ENCODE data around the gene VPS13D. TPM values are rescaled to one million over a fixed set of nuclear protein-coding genes. Genes with fewer than 3 reads are reported as not detected.

The VPS13D gene
- total and polyA plus RNA-seq, 10 of the 15 experiments (the other 5 are each of a cell fraction or from before 2014, with no cell fraction given): 1.4 to 16.9 (median 8.5) TPM

DNA sequence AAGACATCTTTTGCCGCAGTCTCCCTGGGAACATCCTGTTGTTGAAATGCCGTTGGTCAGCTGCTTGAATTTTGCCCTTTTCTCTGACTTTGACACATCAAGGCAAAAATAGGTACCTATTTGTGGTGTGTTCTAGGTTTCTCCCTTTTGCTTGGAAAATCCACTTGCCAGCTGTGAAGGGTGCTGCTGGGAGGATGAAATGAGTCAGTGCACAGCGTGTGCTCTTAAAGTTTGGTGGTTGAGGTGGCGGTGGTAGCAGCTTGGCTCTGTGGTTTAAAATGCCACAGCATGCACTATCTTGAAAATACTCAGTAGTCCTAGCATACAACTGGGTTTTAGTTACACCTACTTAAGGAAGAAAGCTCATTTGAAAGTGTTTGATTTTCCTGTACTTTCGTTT, 204.3 kb downstream of the VPS13D start (continued):
- TF ChIP-seq ZNF384 (IDR thresholded peaks at IDR 0.05; ENCODE audit: borderline replicate concordance, low read depth, low read length): no peak
- no peak for TF ChIP-seq SMARCA5 (IDR thresholded peaks at IDR 0.05)
- TF ChIP-seq, protein P1, sequence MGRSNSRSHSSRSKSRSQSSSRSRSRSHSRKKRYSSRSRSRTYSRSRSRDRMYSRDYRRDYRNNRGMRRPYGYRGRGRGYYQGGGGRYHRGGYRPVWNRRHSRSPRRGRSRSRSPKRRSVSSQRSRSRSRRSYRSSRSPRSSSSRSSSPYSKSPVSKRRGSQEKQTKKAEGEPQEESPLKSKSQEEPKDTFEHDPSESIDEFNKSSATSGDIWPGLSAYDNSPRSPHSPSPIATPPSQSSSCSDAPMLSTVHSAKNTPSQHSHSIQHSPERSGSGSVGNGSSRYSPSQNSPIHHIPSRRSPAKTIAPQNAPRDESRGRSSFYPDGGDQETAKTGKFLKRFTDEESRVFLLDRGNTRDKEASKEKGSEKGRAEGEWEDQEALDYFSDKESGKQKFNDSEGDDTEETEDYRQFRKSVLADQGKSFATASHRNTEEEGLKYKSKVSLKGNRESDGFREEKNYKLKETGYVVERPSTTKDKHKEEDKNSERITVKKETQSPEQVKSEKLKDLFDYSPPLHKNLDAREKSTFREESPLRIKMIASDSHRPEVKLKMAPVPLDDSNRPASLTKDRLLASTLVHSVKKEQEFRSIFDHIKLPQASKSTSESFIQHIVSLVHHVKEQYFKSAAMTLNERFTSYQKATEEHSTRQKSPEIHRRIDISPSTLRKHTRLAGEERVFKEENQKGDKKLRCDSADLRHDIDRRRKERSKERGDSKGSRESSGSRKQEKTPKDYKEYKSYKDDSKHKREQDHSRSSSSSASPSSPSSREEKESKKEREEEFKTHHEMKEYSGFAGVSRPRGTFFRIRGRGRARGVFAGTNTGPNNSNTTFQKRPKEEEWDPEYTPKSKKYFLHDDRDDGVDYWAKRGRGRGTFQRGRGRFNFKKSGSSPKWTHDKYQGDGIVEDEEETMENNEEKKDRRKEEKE (IDR thresholded peaks at IDR 0.05): no peak
- no peak for TF ChIP-seq NR2C2 (IDR thresholded peaks at IDR 0.05; ENCODE audit: borderline replicate concordance, control insufficient read depth, insufficient read length, low read depth)
- TF ChIP-seq RFX5 (IDR thresholded peaks at IDR 0.05; ENCODE audit: low read depth, low read length): no peak
- peak; percentile 85 for TF ChIP-seq IRF4 (IDR thresholded peaks at IDR 0.05; ENCODE audit: low read depth, low read length)
- TF ChIP-seq BHLHE40 (IDR thresholded peaks at IDR 0.05; ENCODE audit: borderline replicate concordance in 1 of 2, low read depth in 2 of 2, low read length in 1 of 2): peak; percentile 71 to 78; a peak in 3 of 4 replicates
- TF ChIP-seq ESRRA (IDR thresholded peaks at IDR 0.05; ENCODE audit: low read length): no peak
- no peak for TF ChIP-seq POLR2AphosphoS2 (IDR thresholded peaks at IDR 0.05; ENCODE audit: low read depth, low read length)
- TF ChIP-seq KLF5 (IDR thresholded peaks at IDR 0.05; ENCODE audit: partially characterized antibody): no peak
- TF ChIP-seq, protein P2, sequence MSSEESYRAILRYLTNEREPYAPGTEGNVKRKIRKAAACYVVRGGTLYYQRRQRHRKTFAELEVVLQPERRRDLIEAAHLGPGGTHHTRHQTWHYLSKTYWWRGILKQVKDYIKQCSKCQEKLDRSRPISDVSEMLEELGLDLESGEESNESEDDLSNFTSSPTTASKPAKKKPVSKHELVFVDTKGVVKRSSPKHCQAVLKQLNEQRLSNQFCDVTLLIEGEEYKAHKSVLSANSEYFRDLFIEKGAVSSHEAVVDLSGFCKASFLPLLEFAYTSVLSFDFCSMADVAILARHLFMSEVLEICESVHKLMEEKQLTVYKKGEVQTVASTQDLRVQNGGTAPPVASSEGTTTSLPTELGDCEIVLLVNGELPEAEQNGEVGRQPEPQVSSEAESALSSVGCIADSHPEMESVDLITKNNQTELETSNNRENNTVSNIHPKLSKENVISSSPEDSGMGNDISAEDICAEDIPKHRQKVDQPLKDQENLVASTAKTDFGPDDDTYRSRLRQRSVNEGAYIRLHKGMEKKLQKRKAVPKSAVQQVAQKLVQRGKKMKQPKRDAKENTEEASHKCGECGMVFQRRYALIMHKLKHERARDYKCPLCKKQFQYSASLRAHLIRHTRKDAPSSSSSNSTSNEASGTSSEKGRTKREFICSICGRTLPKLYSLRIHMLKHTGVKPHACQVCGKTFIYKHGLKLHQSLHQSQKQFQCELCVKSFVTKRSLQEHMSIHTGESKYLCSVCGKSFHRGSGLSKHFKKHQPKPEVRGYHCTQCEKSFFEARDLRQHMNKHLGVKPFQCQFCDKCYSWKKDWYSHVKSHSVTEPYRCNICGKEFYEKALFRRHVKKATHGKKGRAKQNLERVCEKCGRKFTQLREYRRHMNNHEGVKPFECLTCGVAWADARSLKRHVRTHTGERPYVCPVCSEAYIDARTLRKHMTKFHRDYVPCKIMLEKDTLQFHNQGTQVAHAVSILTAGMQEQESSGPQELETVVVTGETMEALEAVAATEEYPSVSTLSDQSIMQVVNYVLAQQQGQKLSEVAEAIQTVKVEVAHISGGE (CRISPR knock-in tag; IDR thresholded peaks at IDR 0.05): no peak
- peak; percentile 61; the same call in 1 of the 2 replicates for TF ChIP-seq ZNF217 (IDR thresholded peaks at IDR 0.05)
- TF ChIP-seq, protein P3, sequence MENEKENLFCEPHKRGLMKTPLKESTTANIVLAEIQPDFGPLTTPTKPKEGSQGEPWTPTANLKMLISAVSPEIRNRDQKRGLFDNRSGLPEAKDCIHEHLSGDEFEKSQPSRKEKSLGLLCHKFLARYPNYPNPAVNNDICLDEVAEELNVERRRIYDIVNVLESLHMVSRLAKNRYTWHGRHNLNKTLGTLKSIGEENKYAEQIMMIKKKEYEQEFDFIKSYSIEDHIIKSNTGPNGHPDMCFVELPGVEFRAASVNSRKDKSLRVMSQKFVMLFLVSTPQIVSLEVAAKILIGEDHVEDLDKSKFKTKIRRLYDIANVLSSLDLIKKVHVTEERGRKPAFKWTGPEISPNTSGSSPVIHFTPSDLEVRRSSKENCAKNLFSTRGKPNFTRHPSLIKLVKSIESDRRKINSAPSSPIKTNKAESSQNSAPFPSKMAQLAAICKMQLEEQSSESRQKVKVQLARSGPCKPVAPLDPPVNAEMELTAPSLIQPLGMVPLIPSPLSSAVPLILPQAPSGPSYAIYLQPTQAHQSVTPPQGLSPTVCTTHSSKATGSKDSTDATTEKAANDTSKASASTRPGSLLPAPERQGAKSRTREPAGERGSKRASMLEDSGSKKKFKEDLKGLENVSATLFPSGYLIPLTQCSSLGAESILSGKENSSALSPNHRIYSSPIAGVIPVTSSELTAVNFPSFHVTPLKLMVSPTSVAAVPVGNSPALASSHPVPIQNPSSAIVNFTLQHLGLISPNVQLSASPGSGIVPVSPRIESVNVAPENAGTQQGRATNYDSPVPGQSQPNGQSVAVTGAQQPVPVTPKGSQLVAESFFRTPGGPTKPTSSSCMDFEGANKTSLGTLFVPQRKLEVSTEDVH (IDR thresholded peaks at IDR 0.05; ENCODE audit: low read depth, partially characterized antibody): no peak
- TF ChIP-seq SMC3 (IDR thresholded peaks at IDR 0.05; ENCODE audit: borderline replicate concordance, low read length): no peak
- no peak; a peak in 2 of 4 replicates for TF ChIP-seq EP300 (IDR thresholded peaks at IDR 0.05; ENCODE audit: borderline replicate concordance in 1 of 2, control insufficient read depth in 1 of 2, low read depth in 2 of 2, low read length in 2 of 2)
- TF ChIP-seq RB1 (IDR thresholded peaks at IDR 0.05; ENCODE audit: borderline replicate concordance): no peak
- TF ChIP-seq, protein P4, sequence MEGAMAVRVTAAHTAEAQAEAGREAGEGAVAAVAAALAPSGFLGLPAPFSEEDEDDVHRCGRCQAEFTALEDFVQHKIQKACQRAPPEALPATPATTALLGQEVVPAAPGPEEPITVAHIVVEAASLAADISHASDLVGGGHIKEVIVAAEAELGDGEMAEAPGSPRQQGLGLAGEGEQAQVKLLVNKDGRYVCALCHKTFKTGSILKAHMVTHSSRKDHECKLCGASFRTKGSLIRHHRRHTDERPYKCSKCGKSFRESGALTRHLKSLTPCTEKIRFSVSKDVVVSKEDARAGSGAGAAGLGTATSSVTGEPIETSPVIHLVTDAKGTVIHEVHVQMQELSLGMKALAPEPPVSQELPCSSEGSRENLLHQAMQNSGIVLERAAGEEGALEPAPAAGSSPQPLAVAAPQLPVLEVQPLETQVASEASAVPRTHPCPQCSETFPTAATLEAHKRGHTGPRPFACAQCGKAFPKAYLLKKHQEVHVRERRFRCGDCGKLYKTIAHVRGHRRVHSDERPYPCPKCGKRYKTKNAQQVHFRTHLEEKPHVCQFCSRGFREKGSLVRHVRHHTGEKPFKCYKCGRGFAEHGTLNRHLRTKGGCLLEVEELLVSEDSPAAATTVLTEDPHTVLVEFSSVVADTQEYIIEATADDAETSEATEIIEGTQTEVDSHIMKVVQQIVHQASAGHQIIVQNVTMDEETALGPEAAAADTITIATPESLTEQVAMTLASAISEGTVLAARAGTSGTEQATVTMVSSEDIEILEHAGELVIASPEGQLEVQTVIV (IDR thresholded peaks at IDR 0.05; ENCODE audit: borderline replicate concordance, partially characterized antibody): no peak
